Type B pancreatic cell (in vitro differentiated cells): ENCODE data around the gene GCGR. TPM values are rescaled to one million over a fixed set of nuclear protein-coding genes. Genes with fewer than 3 reads are reported as not detected.

ENCODE experiments used
- DNase-seq: peaks from one replicate; pipeline ENCODE4 v3.0.0; 2021; ENCODE audit warnings: mixed read lengths; ENCODE audit not compliant: unreplicated experiment; ENCODE audit errors: extremely low spot score
- H3K27ac Mint-ChIP-seq: 2 replicates; pipeline ENCODE4 v1.8.0; 2021; ENCODE audit warnings: mild to moderate bottlenecking, mixed read lengths
- H3K27me3 Mint-ChIP-seq: 2 replicates; pipeline ENCODE4 v1.8.0; 2021; ENCODE audit warnings: mixed read lengths
- H3K36me3 Mint-ChIP-seq: 2 replicates; pipeline ENCODE4 v1.8.0; 2021; ENCODE audit warnings: mixed read lengths
- H3K4me1 Mint-ChIP-seq: one replicate; pipeline ENCODE4 v1.8.0; 2021; ENCODE audit warnings: mixed read lengths; ENCODE audit not compliant: unreplicated experiment
- H3K4me3 Mint-ChIP-seq: 2 replicates; pipeline ENCODE4 v1.8.0; 2021; ENCODE audit warnings: mild to moderate bottlenecking, mixed read lengths
- H3K9me3 Mint-ChIP-seq: 2 replicates; pipeline ENCODE4 v1.8.0; 2021; ENCODE audit warnings: mixed read lengths
- CTCF ChIP-seq: fragments of 200-600 bp; sonication (generic); conservative IDR thresholded peaks from 2 replicates; pipeline ENCODE4 v1.5.0; 2021; ENCODE audit warnings: antibody characterized with exemption, mild to moderate bottlenecking
- total RNA-seq: library from RNA; stranded (reverse); gene quantifications from 2 replicates; pipeline ENCODE4 v1.2.1, GENCODE V29; 2021; ENCODE audit warnings: low replicate concordance

Gene GCGR
- total RNA-seq, 1 donor from 2014 or later = 1.2 TPM

GRCh38 chr17:81844887-81845286, 40.9 kb downstream of the GCGR start:
- no peak for DNase-seq
- H3K27ac Mint-ChIP-seq = no peak overlapping the region
- no peaks in the 10 kb centered on the region for H3K4me1 Mint-ChIP-seq
- no peak overlapping the region for H3K4me3 Mint-ChIP-seq
- H3K27me3 Mint-ChIP-seq = no peaks in the 10 kb centered on the region
- no peak for TF ChIP-seq CTCF
- peaks cover 3% of the 10 kb centered on the region for H3K36me3 Mint-ChIP-seq
- H3K9me3 Mint-ChIP-seq = no peaks in the 10 kb centered on the region

GRCh38 chr17:81845361-81845760, 41.4 kb downstream of the GCGR start:
- no peak overlapping the region for H3K4me3 Mint-ChIP-seq
- TF ChIP-seq CTCF = no peak
- H3K9me3 Mint-ChIP-seq = no peaks in the 10 kb centered on the region
- no peak overlapping the region for H3K27ac Mint-ChIP-seq
- peaks cover 3% of the 10 kb centered on the region for H3K36me3 Mint-ChIP-seq
- no peaks in the 10 kb centered on the region for H3K4me1 Mint-ChIP-seq
- no peak for DNase-seq
- no peaks in the 10 kb centered on the region for H3K27me3 Mint-ChIP-seq

- H3K4me3 Mint-ChIP-seq = no peak overlapping the region
- no peak overlapping the region for H3K27ac Mint-ChIP-seq
- no peaks in the 10 kb centered on the region for H3K4me1 Mint-ChIP-seq
- TF ChIP-seq CTCF = no peak
- H3K9me3 Mint-ChIP-seq = no peaks in the 10 kb centered on the region
- no peak for DNase-seq
- H3K36me3 Mint-ChIP-seq = peaks cover 3% of the 10 kb centered on the region
- no peaks in the 10 kb centered on the region for H3K27me3 Mint-ChIP-seq
Observed at GRCh38 chr17:81845881-81846742, 42.2 kb downstream of the GCGR start.

- no peaks in the 10 kb centered on the region for H3K4me1 Mint-ChIP-seq
- DNase-seq = no peak
- no peaks in the 10 kb centered on the region for H3K27me3 Mint-ChIP-seq
- peaks cover 3% of the 10 kb centered on the region for H3K36me3 Mint-ChIP-seq
- no peaks in the 10 kb centered on the region for H3K9me3 Mint-ChIP-seq
- H3K27ac Mint-ChIP-seq = no peak overlapping the region
- no peak for TF ChIP-seq CTCF
- H3K4me3 Mint-ChIP-seq = no peak overlapping the region
Observed at GRCh38 chr17:81846743-81847689, 43.1 kb downstream of the GCGR start.

GRCh38 chr17:81849457-81849856, 45.5 kb downstream of the GCGR start:
- H3K4me1 Mint-ChIP-seq = no peaks in the 10 kb centered on the region
- H3K36me3 Mint-ChIP-seq = no peaks in the 10 kb centered on the region
- no peak overlapping the region for H3K4me3 Mint-ChIP-seq
- H3K27ac Mint-ChIP-seq = no peak overlapping the region
- DNase-seq = no peak
- H3K27me3 Mint-ChIP-seq = no peaks in the 10 kb centered on the region
- H3K9me3 Mint-ChIP-seq = no peaks in the 10 kb centered on the region
- no peak for TF ChIP-seq CTCF
